Esophagus mucosa (tissue), 1 donor: ENCODE results near the gene CXCL3. TPM values are rescaled to one million over a fixed set of nuclear protein-coding genes. Genes with fewer than 3 reads are reported as not detected.
A peak's percentile ranks its signal among the peaks of the same experiment; 100 is the strongest.
"Not testable (repeated sequence)": the region's sequence is repeated elsewhere in the genome, so short reads cannot be mapped to it uniquely, and the experiment has no call there.

Experiments used
- ATAC-seq: fragments of 200-7000 bp; cut with Tn5 transposase; one replicate; pipeline ENCODE4 v1.9.1; 2020
- total RNA-seq: library from RNA; stranded (reverse); gene quantifications from one replicate; pipeline ENCODE4 v1.2.4, GENCODE V29; 2023
- donor health status: DM: yes; HTN: yes; CAD: no.

Gene CXCL3
- total RNA-seq = 0.28 TPM

DNA sequence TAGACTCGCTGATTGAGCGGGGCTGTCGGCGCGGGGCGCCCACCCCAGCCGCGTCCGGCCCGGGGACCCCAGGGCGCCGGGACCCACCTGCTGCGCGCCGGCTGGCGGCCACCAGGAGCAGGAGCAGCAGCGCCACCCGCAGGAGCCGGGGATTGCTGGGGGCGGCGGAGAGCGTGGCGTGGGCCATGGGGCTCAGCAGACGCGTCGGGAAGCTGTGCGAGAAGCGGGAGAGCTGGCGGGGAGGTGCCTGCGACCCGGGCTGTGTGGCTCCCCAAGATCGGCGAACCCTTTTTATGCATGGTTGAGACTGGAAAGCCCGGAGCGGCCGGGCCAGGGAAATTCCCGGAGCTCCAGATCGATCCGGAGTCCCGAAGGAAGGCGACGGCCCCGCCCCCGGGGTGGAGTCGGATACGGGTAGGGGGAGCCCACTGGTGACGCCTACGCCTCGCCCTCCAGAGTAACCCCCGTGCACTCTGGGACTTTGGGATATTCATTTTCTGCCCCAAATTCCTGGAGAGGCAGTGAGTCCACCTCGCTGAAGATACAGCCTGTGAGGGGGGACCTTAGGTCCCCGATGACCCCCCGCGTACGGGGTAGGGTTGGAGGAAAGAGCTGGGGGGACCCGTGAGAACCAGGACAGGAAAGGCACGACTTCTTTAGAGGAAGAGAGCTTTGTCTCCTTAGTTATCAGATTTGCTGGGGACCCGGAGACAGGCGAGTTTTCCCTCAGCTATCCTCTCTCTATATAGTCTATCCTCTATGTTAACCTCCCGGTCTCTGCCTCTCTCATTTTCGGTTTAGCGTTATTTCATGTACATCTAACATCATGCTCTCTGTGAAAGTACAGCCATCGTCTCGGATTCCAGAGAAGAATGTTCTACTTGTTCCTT lies at the start of gene CXCL3:
TSS of gene CXCL3 (minus strand) at position 265 of the 890 bp plus-strand sequence. CDS start at position 187, 78 bp downstream.
- peak; percentile 83 for ATAC-seq

DNA sequence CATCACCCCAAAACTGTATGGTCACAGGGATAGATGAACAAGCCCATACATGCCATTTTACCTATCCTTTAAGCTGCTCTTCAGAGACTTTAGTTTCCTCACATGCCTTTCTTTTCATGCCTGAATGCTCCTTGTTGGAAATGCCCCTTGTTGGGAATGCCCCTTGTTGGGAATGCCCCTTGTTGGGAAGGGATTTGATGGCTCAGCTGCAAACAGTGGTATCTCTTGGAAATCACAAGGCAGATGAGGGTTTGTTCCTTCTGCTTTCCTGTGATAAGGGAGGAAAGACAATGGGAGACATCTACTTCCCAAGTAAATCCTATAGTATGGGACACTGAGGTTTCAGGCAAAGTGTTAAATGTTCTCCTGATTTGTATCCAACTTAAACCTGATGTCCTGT lies 49.0 kb upstream of the CXCL3 start:
- no peak for ATAC-seq

DNA sequence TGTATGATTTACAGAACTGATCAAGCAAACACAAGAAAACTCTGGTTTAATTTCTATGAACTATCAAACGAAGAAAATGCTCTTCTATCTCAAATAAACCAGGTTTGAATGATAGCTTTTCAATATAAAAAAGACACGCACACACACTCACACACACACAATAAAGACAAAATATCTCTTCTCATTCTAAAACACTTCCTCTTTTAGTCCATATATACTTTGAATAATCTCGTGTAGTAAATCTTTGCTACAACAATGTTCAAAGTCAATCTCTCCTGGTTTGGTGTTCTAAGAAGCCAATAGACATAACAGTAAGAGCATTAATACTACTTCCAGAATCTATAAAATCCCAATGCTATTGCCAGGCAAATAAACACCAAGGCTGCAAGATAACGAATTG lies 47.2 kb upstream of the CXCL3 start:
- ATAC-seq = no peak

DNA sequence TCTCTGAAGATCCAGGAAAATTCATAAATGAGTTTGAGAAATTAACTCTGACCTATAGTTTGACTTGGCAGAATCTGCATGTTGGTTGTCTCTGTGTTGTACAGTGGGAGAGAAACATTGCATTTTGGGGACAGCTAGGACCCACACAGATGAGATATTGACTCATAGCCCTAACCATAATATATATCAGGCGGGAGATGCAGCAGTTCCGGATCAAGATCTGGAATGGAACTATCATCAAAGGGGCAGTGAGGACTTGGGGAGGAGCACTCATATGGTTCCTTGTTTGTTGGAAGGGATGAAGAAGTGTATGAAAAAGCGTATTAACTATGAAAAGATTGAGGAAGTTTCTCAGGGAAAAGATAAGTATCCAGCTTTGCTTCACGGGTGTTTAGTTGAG lies 46.5 kb upstream of the CXCL3 start:
- no peak for ATAC-seq

DNA sequence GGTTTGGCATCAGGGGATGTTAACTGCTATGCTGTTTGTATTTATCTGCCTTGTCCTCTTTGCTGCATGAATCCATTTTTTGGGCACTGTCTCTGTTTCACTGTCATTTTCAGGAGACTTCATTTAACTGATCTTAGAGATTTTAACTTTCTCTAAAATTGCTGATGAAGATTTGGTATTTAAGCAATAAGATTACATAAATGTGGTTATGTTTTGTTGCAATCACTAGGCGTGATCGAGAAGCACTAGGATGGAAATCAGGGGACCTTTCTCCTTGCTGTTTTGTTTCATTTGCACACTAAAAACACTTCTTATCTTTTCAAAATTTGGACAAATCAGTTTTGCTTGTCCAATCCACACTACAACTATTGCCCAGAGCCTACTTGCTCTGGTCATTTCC lies 45.1 kb upstream of the CXCL3 start:
- ATAC-seq = no peak

DNA sequence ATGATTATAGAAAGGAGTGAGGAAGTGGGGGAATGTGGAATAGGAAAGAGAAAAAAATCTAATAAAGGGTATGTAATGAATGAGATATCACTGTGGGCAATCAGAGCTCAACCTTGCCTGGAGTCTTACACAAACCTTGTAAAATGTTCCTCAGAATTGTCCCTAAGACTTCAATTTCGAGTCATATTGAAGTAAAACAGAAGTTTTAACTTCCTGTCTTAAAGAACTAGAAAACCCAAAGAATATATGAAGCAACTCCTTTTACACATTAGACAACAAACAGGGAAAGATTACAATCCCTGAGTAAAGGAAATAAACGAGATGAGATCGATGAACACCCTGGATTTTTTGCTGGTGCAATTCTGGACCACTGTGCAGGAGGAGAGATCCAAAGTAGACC lies 42.5 kb upstream of the CXCL3 start:
- ATAC-seq = no peak

DNA sequence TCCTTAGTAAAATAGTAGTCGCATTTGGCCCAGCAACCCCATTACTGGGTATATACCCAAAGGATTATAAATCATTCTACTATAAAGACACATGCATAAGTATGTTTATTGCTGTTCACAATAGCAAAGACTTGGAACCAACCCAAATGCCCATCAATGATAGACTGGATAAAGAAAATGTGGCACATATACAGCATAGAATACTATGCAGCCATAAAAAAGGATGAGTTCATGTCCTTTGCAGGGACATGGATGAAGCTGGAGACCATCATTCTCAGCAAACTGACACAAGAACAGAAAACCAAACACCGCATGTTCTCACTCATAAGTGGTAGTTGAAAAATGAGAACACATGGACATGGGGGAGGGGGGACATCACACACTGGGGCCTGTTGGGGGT lies 41.9 kb upstream of the CXCL3 start:
- not testable (repeated sequence) for ATAC-seq

DNA sequence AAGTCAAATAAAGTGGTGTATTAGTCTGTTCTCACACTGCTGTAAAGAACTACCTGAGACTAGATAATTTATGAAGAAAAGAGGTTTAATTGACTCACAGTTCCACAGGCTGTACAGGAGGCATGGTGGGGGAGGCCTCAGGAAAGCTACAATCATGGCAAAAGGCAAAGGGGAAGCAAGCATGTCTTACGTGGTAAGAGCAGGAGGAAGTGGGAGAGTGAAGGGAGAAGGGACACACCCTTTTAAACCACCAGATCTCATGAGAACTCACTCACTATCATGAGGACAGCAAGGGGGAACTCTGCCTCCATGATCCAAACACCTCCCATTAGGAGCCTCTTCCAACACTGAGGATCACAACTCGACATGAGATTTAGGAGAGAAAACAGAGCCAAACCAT lies 40.5 kb upstream of the CXCL3 start:
- not testable (repeated sequence) for ATAC-seq

DNA sequence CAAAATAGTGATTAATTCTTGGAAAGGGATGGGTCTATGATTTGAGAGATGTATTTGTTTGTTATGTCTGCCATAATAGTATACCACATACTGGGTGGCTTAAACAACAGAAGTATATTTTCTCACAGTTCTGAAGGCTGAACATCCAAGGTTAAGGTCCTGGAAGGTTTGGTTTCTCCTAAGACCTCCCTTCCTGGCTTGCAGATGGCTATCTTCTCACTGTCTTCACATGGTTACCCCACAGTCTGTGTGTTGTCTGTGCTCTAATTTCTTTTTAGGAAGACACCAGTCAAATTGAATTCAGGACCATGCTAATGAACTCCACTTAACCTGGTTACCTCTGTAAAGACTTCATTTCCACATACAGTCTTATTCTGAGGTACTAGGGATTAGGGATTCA lies 34.9 kb upstream of the CXCL3 start:
- no peak for ATAC-seq

DNA sequence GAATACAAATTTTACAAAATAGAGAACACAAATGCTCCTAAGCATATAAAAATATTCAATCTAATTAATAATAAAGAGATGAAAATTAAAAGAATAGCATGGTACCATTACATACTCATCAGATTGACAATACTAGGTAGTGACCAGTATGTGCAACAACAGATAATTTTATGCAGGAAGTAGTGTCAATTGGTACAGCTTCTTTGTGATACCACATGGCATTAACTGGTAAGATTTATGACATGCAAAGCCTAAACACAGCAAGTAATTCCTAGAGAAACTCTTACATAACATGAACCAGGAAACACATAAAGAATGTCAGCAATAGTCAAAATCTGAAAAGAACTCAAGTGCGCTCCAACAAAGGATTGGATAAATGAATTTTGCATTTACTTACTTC lies 34.2 kb upstream of the CXCL3 start:
- peak; percentile 47 for ATAC-seq

DNA sequence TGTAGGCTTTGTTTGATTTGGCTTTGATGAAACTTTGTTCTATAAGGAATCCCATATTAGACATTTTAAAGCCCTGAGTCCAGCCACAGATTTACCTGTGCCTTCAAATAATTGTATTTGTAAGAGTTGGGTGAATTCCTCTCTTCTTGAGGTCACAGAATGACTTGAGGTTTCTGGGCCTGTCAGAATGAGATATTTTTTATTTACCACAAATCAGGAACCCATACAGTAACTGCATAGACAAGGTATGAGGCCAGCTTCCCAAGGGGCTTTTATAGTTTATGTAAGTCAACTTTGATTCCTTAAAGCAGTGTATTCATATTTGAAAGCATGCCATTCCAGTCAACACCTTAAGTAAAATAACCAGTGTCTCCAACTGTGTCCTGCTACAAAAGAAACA lies 29.1 kb upstream of the CXCL3 start:
- no peak for ATAC-seq

DNA sequence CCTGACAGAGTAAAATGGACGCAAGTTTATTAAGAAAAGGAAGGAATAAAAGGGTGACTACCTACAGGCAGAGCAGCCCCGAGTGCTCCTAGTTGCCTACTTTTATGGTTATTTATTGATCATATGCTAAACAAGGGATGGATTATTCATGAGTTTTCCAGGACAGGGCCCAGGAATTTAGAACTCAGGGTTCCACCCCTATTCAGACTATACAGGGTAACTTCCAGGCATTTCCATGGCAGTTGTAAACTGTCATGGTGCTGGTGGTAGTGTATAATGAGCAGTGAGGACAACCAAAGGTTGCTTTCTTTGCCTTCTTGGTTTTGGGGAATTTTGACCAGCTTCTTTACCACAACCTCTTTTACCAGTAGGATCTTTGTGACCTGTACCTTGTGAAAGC lies 27.7 kb upstream of the CXCL3 start:
- ATAC-seq = no peak

DNA sequence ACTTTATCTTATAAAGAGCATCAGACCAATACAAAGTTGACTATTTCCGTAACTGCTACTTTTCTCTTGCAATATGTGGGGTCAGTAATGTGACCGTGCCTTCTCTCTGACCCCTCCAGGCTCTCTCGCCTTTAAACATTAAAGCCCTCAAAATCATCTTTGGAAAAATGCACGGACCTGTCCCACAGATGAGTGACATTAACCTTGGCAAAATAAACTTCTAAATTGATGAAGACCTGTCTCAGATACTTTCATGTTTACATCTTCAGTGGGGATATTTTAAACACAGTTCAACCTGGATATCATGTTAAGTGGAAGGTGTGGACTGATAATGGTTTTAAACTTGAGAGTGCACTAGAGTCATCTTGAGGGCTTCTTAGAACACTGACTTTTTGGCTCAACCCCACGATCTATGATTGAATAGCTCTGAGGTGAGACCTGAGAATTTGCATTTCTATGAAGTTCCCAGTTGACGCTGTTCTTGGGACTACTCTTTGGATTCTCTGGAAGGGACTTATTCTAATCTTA lies 26.7 kb upstream of the CXCL3 start:
- no peak for ATAC-seq

DNA sequence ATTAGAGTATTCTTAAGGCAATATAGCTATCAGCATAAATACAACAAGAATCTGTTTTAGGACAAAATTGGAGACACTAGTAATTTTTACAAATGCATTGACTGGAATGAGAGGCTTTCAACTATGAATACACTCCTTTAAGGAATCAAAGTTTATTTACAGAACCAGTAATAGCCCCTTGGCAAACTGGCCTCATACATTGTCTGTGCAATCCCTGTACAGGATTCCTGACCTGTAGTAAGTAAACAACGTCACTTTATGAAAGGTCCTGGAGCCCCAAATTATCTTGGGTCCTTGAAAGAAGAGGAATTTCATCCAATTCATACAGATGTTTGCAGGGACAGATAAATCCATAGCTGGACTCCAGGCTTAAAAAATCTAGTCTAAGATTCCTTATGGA lies 25.4 kb upstream of the CXCL3 start:
- ATAC-seq = no peak

DNA sequence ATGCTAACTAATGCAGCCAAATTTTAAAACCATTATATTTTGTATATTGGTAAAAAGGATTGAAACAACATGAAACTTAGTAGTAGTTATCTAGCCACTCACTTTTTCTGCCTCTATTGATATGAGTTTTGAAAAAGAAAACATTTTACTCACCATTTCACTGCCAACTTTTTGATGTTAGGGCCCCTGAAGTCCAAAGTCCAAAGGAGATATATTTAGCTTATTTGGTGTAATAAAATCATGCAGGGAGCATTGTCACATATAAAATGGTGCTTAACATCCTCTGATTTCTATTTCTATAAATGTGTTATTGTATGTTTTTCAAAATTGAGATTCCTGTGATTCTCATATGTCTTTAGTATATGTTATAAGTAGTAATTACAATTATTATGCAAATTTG lies 24.5 kb upstream of the CXCL3 start:
- ATAC-seq = no peak

DNA sequence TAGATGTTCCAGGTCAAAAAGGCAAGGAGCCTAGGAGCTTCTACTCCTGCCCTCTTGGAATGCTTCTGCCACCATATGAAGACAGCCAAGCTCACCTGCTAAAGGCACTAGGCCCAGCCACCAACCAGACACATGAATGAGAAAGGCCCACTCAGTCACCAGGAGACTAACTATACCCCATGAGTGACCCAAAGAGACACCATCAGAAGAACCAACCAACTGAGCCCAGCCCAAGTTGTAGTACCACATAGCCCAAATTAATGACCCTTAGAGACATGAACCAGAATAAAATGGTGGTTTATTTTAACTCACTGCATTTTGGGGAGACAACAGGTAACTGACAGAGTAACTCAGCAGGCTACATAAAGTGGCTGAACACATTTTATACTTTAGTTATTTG lies 22.9 kb upstream of the CXCL3 start:
- no peak for ATAC-seq

DNA sequence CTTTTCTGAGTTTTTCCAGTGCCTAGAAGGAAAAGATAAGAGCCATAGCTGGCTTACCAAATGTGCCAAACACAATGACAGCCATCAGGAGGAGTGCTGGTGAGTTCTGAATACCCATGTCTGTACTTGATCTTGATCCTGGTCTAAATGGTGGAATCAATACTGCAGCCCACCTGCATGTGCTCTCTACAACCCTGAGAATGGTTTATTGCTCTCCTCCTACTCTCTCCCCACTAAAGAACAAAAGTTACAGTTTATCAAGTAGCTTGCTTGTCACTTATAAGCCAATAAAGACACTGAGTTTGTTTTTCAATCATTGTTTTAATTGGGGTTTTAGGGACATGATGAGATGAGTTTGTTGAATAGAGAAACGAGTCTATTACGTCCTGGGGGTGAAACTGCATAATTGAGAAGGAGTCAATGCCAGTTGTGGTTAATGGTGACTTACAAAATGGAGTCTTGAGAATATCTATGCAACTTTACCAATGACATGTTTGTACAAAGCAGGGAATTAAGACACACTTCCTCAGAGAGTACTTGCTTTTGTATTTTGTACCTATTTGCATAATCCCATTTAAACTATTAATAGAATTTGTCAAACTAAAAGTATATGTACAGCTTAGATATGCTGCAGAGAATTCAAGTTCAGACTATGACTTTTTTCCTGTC lies 20.8 kb upstream of the CXCL3 start:
- ATAC-seq = no peak

DNA sequence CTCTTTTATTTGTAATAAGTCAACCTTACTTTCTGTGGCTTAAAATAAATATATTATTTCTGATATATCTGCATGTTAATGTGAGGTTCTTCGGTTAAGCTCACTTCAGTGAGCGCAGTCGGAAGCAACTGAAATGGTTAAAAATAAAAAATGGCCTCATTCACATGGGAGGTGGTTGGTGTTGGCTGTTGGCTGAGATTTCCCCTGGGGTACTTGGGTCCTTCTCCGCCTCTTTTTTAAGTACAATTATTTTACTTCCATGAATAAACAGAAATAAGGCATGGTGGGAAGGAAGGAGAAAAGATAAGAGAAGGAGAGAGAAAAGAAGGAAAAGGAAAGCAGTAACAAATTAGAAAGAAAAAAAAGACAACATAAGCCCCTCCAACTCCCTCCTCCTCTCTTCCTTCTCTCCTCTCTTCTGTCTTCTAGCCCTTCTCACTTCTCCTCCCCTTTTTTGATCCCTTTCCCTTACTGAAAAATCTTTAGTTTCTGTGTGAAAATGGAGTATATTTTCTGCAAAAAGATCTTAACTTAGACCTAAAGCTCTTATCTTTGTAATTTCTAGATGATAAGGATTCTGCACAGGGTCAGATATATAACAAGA lies 19.7 kb upstream of the CXCL3 start:
- no peak for ATAC-seq

DNA sequence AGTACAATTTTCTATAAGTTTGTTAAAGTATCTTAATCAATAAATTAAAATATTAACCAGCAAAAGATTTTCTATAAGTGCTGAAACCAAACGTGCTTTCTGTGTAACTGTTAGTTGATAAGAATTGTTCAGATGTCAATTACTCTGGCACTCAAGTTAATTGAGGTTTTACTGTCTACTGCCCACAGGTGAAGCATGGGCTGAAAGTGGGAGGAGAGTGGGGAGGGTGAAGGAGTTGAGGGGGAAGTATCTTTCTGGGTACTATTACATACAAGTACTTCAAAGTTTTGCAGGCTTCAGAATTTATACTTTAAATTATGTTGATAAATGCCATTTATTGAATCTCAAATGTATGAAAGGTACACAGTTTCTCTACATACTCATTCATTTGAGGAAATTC lies 19.1 kb upstream of the CXCL3 start:
- no peak for ATAC-seq

DNA sequence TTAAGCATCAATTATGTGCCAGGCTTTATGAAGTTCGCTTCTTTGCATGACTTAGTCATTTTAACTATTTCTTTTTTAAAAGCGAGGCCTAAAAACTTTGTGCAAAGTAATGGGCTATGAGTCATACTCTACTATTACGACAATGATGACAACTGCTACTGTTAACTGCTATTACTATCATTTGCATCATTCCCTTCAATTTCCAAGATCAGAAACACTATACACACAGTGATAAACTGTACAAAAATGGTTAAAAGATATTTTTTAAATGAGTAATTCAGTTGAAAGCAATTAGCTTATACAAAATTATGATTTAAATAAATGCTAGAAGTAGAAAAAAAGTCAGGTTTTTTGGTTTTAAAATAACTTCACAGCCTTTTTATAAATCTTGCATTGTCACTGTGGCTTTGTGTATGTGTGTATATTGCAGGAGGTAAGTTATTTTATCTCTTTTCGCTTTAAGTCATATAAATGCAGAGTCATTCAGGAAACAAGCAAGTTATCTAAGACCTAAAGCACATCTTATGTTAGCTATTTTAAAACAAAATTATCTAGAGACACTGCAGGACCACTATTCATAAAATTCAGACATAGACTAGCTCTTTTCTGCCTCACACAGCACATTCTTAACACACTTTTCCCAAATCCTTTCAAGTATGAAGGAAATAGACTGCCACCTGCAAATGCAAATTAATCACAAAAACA lies 18.5 kb upstream of the CXCL3 start:
- peak; percentile 81 for ATAC-seq

DNA sequence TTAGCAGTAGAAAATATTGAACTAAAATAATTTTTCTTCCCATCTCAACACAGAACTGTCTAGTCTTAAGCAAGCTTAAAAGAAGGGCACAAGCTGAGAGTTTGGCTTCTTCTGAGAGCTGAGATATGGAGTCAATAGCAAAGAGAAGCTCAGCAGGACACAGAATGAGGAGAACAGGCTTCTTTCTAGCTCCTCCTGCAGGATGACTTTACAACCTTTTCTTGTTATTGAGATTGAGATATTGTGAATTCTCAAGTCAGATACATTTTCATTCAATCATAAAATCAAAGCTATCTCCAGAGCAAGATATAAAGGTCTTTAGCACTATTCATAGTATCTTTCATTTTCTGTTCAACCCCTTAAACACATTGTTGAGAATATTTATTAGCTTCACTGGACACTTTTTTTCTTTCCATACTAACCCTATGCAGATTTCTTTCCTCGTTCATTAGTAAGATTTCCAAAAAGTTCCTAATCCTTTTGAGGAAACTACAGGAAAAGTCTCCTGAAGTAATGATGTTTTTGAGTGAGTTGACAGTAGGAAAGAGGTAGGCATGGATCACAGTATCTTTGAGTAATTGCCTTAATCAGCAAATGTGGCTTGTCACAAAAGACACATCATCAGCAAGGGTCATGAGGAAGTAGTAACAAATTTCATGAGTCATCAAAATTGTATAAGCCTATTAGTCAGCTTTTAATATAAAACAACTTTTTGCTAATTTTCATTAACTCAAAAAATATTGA lies 17.8 kb upstream of the CXCL3 start:
- peak; percentile 64 for ATAC-seq

DNA sequence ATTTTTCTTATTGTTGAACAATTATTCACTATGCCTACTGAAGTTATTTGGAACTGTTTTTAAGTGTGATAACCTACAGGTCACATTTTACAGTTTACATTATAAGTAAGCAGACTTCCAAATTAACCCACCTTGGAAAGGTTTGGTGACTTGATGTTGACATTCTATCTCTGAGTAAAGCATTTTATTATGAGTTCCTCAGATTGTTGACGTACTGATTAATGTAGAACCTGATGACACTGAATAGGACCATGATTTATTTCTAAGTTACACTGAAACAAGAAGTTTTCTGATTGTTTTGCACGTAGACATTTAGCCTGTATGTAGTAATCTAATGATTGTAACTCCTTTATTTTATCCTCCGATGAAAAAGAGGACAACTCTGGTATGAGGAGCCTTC lies 17.0 kb upstream of the CXCL3 start:
- no peak for ATAC-seq
